HepG2 (cell line): ENCODE data around the gene ZNF506. TPM values are rescaled to one million over a fixed set of nuclear protein-coding genes. Genes with fewer than 3 reads are reported as not detected.

Source experiments
- DPF2 ChIP-seq: sonication (generic); formaldehyde crosslinking; IDR thresholded peaks from 2 replicates; pipeline ENCODE4 v1.4.0; 2020; ENCODE audit warnings: mild to moderate bottlenecking, low read depth, missing genetic modification reagents, borderline replicate concordance
- KDM5B ChIP-seq: sonication (generic); formaldehyde crosslinking; IDR thresholded peaks from 2 replicates; pipeline ENCODE4 v1.4.0; 2020; ENCODE audit warnings: missing genetic modification reagents, mild to moderate bottlenecking, borderline replicate concordance
- PCBP1 ChIP-seq: fragments of 200-400 bp; formaldehyde crosslinking; IDR thresholded peaks from 2 replicates; pipeline ENCODE4 v1.6.1; 2017; ENCODE audit warnings: mild to moderate bottlenecking, low read depth, low read length, borderline replicate concordance
- SIX4 ChIP-seq: sonication (generic); formaldehyde crosslinking; IDR thresholded peaks from 2 replicates; pipeline ENCODE4 v1.4.0; 2020; ENCODE audit warnings: missing genetic modification reagents
- UBTF ChIP-seq: sonication (generic); formaldehyde crosslinking; IDR thresholded peaks from 2 replicates; pipeline ENCODE4 v1.4.0; 2020; ENCODE audit warnings: mild to moderate bottlenecking, missing genetic modification reagents
- ZBTB43 ChIP-seq: sonication (generic); formaldehyde crosslinking; conservative IDR thresholded peaks from 2 replicates; pipeline ENCODE4 v1.4.0; 2020; ENCODE audit warnings: missing genetic modification reagents
- ZGPAT ChIP-seq: IDR thresholded peaks from 2 replicates; pipeline ENCODE4 v1.6.1; 2016; ENCODE audit warnings: mild to moderate bottlenecking
- ZNF589 ChIP-seq: sonication (generic); formaldehyde crosslinking; conservative IDR thresholded peaks from 2 replicates; pipeline ENCODE4 v1.8.0; 2022; ENCODE audit warnings: mild to moderate bottlenecking, moderate library complexity, missing genetic modification reagents
- ZSCAN29 ChIP-seq: sonication (generic); formaldehyde crosslinking; conservative IDR thresholded peaks from 2 replicates; pipeline ENCODE4 v1.4.0; 2020; ENCODE audit warnings: mild to moderate bottlenecking, missing genetic modification reagents
- polyA plus RNA-seq, 8 experiments: library from polyadenylated mRNA; depleted of rRNA in 3 of 8; stranded (reverse) in 7 of 8; unstranded in 1 of 8; fragments of >200 nt; fragmentation: Illumina TruSeq in 4 of 8; extraction: Trizol in 4 of 8; gene quantifications; 2 replicates each; pipeline versions ENCODE4 v1.2.1 to v1.2.3, GENCODE V29; 2011 to 2016; ENCODE audit warnings: low read depth in 4 of 8, missing spikeins in 1 of 8, mixed read lengths in 1 of 8; ENCODE audit not compliant: insufficient read depth in 1 of 8
- total RNA-seq, 5 experiments: library from RNA; depleted of rRNA; stranded (reverse); fragments of >200 nt; fragmentation: Illumina TruSeq; extraction: Trizol; gene quantifications; 2 replicates each; pipeline ENCODE4 v1.2.3, GENCODE V29; 2016; ENCODE audit warnings: low read depth in 1 of 5

ZNF506 gene
- total and polyA plus RNA-seq, 2 of the 13 experiments (the other 11 are each of a cell fraction or from before 2014, with no cell fraction given) = not detected

GRCh38 chr19:19747357-19748220, 74.0 kb downstream of the ZNF506 start (continued):
- TF ChIP-seq UBTF (CRISPR knock-in tag) (no peak), DPF2 (CRISPR knock-in tag) (no peak), ZGPAT (CRISPR knock-in tag) (no peak), KDM5B (no peak), ZNF589 (CRISPR knock-in tag) (no peak), ZSCAN29 (CRISPR knock-in tag) (no peak), ZBTB43 (CRISPR knock-in tag) (no peak), SIX4 (no peak), PCBP1 (no peak)
- TF ChIP-seq, all 625 proteins: peak for 0
